ENCODE results near the gene SRPRB.

The SRPRB gene

GRCh38 chr3:133758964-133759739 is 46.5 kb upstream of the SRPRB start:
- Histone ChIP-seq H3K4me3 (ENCODE audit: low read depth, low read length) (no peak overlapping the region), H3K9me3 (ENCODE audit: control insufficient read depth, low read length) (no peaks in the 10 kb centered on the region), H3K4me2 (ENCODE audit: low read length) (no peak overlapping the region), H3K36me3 (ENCODE audit: control insufficient read depth, insufficient read depth, low read length) (no peaks in the 10 kb centered on the region), H3K27ac (no peak overlapping the region), H3K79me2 (no peaks in the 10 kb centered on the region), H3K27me3 (ENCODE audit: control insufficient read depth, insufficient read depth, low read length) (no peaks in the 10 kb centered on the region), H3K4me1 (no peaks in the 10 kb centered on the region), H3K9ac (no peak overlapping the region), H2AFZ (no peak overlapping the region)
- no peak for TF ChIP-seq CTCF (IDR thresholded peaks at IDR 0.05)

- no peaks in the 10 kb centered on the region for H3K79me2 ChIP-seq
- no peak overlapping the region for H3K9ac ChIP-seq
- H3K4me1 ChIP-seq: no peaks in the 10 kb centered on the region
- no peaks in the 10 kb centered on the region for H3K9me3 ChIP-seq (ENCODE audit: control insufficient read depth, low read length)
- H3K27ac ChIP-seq: no peak overlapping the region
- no peak overlapping the region for H2AFZ ChIP-seq
- no peak overlapping the region for H3K4me2 ChIP-seq (ENCODE audit: low read length)
- no peak for TF ChIP-seq CTCF (IDR thresholded peaks at IDR 0.05)
- no peak overlapping the region for H3K4me3 ChIP-seq (ENCODE audit: low read depth, low read length)
- no peaks in the 10 kb centered on the region for H3K27me3 ChIP-seq (ENCODE audit: control insufficient read depth, insufficient read depth, low read length)
- no peaks in the 10 kb centered on the region for H3K36me3 ChIP-seq (ENCODE audit: control insufficient read depth, insufficient read depth, low read length)
Measured at GRCh38 chr3:133759740-133760305, 45.8 kb upstream of the SRPRB start.

DNA sequence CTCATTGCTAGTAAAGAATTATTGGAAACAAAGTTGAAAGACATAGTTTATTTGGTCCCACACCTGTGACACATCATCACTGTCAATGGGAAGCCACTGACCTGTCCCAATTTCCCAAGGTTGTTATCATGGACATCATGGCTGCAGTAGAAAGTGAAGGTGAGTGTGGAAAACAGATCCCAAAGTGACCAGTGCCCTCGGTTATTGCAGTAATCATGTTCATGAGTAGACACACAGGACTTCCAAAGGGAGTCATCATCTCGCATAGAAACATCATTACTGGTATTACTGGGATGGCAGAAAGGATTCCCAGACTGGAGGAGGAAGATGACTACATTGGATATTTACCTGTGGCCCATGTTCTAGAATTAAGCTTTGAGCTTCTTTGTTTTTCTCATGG is 44.7 kb upstream of the SRPRB start:
- H3K36me3 ChIP-seq (ENCODE audit: control insufficient read depth, insufficient read depth, low read length): no peaks in the 10 kb centered on the region
- no peak overlapping the region for H3K9ac ChIP-seq
- no peaks in the 10 kb centered on the region for H3K79me2 ChIP-seq
- TF ChIP-seq CTCF (IDR thresholded peaks at IDR 0.05): no peak
- H3K9me3 ChIP-seq (ENCODE audit: control insufficient read depth, low read length): no peaks in the 10 kb centered on the region
- no peak overlapping the region for H3K4me2 ChIP-seq (ENCODE audit: low read length)
- no peaks in the 10 kb centered on the region for H3K4me1 ChIP-seq
- no peaks in the 10 kb centered on the region for H3K27me3 ChIP-seq (ENCODE audit: control insufficient read depth, insufficient read depth, low read length)
- no peak overlapping the region for H3K4me3 ChIP-seq (ENCODE audit: low read depth, low read length)
- no peak overlapping the region for H2AFZ ChIP-seq
- H3K27ac ChIP-seq: no peak overlapping the region

- no peaks in the 10 kb centered on the region for H3K36me3 ChIP-seq (ENCODE audit: control insufficient read depth, insufficient read depth, low read length)
- H3K4me1 ChIP-seq: no peaks in the 10 kb centered on the region
- no peak overlapping the region for H2AFZ ChIP-seq
- H3K4me3 ChIP-seq (ENCODE audit: low read depth, low read length): no peak overlapping the region
- no peak overlapping the region for H3K27ac ChIP-seq
- no peak for TF ChIP-seq CTCF (IDR thresholded peaks at IDR 0.05)
- H3K9me3 ChIP-seq (ENCODE audit: control insufficient read depth, low read length): no peaks in the 10 kb centered on the region
- no peaks in the 10 kb centered on the region for H3K79me2 ChIP-seq
- no peaks in the 10 kb centered on the region for H3K27me3 ChIP-seq (ENCODE audit: control insufficient read depth, insufficient read depth, low read length)
- H3K4me2 ChIP-seq (ENCODE audit: low read length): no peak overlapping the region
- H3K9ac ChIP-seq: no peak overlapping the region
Measured at GRCh38 chr3:133761605-133762484, 43.8 kb upstream of the SRPRB start.
